Activated B cell treated with CpG ODN at 0.5 μM for 24 hours (primary cell): ENCODE data around the gene P4HB. TPM values are rescaled to one million over a fixed set of nuclear protein-coding genes. Genes with fewer than 3 reads are reported as not detected.

ENCODE experiments used
- ATAC-seq: fragments of 200-7000 bp; cut with Tn5 transposase; one replicate; pipeline ENCODE4 v1.10.0; 2021; ENCODE audit warnings: low read depth, mild to moderate bottlenecking, moderate library complexity
- CTCF ChIA-PET: fragments of 350-600 bp; sonication (Branson Sonifier 250); formaldehyde crosslinking; loops from one replicate; lab custom pipeline; 2021; ENCODE audit warnings: antibody characterized with exemption; lab: Charles Lee
- POLR2A ChIA-PET: fragments of 350-600 bp; sonication (Branson Sonifier 250); formaldehyde crosslinking; loops from one replicate; lab custom pipeline; 2021; ENCODE audit warnings: antibody characterized with exemption; lab: Charles Lee
- DNase-seq: peaks from one replicate; pipeline ENCODE4 v3.0.0; 2022
- H3K27ac Mint-ChIP-seq: one replicate; pipeline ENCODE4 v1.8.0; 2020; ENCODE audit warnings: mixed read lengths
- H3K27me3 Mint-ChIP-seq: one replicate; pipeline ENCODE4 v1.8.0; 2021; ENCODE audit warnings: mixed read lengths
- H3K36me3 Mint-ChIP-seq: one replicate; pipeline ENCODE4 v1.8.0; 2021; ENCODE audit warnings: low read depth, mixed read lengths
- H3K4me1 Mint-ChIP-seq: one replicate; pipeline ENCODE4 v1.8.0; 2021; ENCODE audit warnings: mixed read lengths
- H3K4me3 Mint-ChIP-seq: one replicate; pipeline ENCODE4 v1.8.0; 2020; ENCODE audit warnings: mild to moderate bottlenecking, mixed read lengths
- H3K9me3 Mint-ChIP-seq: one replicate; pipeline ENCODE4 v1.8.0; 2020; ENCODE audit warnings: mixed read lengths
- CTCF ChIP-seq: fragments of 200-600 bp; IDR thresholded peaks from one replicate; pipeline ENCODE4 v1.8.0; 2022; ENCODE audit warnings: antibody characterized with exemption, mild to moderate bottlenecking
- intact Hi-C: fragments of 100-400 bp; cut with micrococcal nuclease; formaldehyde crosslinking; loops from one replicate; pipeline ENCODE4 v1.15.1; 2024
- total RNA-seq: library from RNA; stranded (reverse); gene quantifications from 2 replicates; pipeline ENCODE4 v1.2.3, GENCODE V29; 2022

Gene P4HB
- total RNA-seq, 1 donor from 2014 or later = 225 TPM

DNA sequence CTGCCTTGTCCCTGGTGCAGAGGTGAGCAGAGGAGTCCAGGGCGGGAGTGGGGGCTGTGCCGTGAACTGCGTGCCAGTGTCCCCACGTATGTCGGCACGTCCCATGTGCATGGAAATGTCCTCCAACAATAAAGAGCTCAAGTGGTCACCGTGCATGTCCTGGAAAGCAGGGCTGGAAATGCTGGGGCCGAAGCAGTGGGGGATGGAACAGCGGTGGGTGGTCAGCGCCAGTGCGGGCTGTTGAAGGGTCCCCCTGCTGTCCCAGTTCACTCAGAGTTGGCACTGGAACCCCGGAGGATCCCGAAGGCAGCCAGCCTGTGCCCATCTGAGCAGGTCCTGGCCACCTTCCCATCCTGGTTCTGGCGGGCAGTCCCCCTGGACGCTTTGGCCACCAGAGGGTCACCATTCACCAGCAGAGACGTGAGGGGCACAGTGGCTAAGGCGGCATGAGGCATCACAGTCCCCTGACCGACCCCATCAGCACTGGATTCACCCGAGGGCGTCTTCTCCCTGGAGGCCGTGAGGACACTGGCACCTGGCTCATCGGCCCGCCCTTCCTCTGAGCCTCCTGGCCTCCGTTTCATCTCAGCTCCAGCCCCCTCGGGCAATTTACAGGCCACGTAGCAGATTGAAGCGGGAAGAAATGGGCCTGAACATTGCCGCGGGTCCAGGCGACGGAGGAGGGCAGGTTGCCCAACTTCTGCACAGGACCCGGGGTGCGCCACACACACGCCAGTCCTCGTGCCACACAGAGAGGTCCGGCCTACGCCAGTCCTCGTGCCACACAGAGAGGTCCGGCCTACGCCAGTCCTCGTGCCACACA lies 46.3 kb downstream of the P4HB start:
- DNase-seq (no peak), ATAC-seq (no peak)
- ChIA-PET POLR2A (no interaction called here), CTCF (no interaction called here)
- intact Hi-C loops = no loop called here
- H3K27me3 Mint-ChIP-seq = peaks cover 11% of the 10 kb centered on the region
- H3K9me3 Mint-ChIP-seq = no peaks in the 10 kb centered on the region
- H3K4me3 Mint-ChIP-seq = no peak overlapping the region
- no peaks in the 10 kb centered on the region for H3K4me1 Mint-ChIP-seq
- H3K36me3 Mint-ChIP-seq = no peaks in the 10 kb centered on the region
- TF ChIP-seq CTCF = no peak
- H3K27ac Mint-ChIP-seq = no peak overlapping the region

DNA sequence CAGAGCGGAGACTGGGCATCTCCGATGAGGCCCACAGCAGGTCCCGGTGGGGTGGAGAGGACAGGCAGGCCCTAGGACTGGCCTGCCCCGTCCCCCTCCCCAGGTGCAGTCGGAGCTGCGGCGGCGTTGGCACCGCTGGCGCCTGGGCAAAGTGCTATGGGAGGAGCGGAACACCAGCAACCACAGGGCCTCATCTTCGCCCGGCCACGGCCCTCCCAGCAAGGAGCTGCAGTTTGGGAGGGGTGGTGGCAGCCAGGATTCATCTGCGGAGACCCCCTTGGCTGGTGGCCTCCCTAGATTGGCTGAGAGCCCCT lies 47.0 kb downstream of the P4HB start:
- no peak overlapping the region for H3K27ac Mint-ChIP-seq

GRCh38 chr17:81812571-81813370 lies 47.6 kb downstream of the P4HB start:
- intact Hi-C loops = loop anchor here (1.0 kb wide), 1 partner anchor 15 kb away; no protein-coding TSS in a partner anchor
- Mint-ChIP-seq H3K27me3 (peaks cover 14% of the 10 kb centered on the region), H3K4me1 (no peaks in the 10 kb centered on the region), H3K9me3 (no peaks in the 10 kb centered on the region), H3K27ac (no peak overlapping the region), H3K36me3 (no peaks in the 10 kb centered on the region), H3K4me3 (no peak overlapping the region)
- DNase-seq = no peak
- CTCF ChIA-PET = no interaction called here
- POLR2A ChIA-PET = no interaction called here
- no peak for ATAC-seq
- TF ChIP-seq CTCF = no peak

More for the DNA sequence above, 47.0 kb downstream of the P4HB start:
- DNase-seq = no peak
- Mint-ChIP-seq H3K4me3 (no peak overlapping the region), H3K9me3 (no peaks in the 10 kb centered on the region), H3K27me3 (peaks cover 14% of the 10 kb centered on the region), H3K36me3 (no peaks in the 10 kb centered on the region), H3K4me1 (no peaks in the 10 kb centered on the region)
- TF ChIP-seq CTCF = no peak
- ChIA-PET POLR2A (no interaction called here), CTCF (no interaction called here)
- no peak for ATAC-seq
- intact Hi-C loops = no loop called here

GRCh38 chr17:81811705-81812570 lies 48.4 kb downstream of the P4HB start:
- intact Hi-C loops = loop anchor here (1.0 kb wide), 1 partner anchor 15 kb away; no protein-coding TSS in a partner anchor
- ATAC-seq (no peak), DNase-seq (no peak)
- ChIA-PET POLR2A (no interaction called here), CTCF (no interaction called here)
- Mint-ChIP-seq H3K9me3 (no peaks in the 10 kb centered on the region), H3K27ac (no peak overlapping the region), H3K36me3 (no peaks in the 10 kb centered on the region), H3K4me3 (no peak overlapping the region), H3K27me3 (peaks cover 17% of the 10 kb centered on the region), H3K4me1 (no peaks in the 10 kb centered on the region)
- TF ChIP-seq CTCF = no peak
